ENCODE data around the gene RNF208.

RNF208 gene

DNA sequence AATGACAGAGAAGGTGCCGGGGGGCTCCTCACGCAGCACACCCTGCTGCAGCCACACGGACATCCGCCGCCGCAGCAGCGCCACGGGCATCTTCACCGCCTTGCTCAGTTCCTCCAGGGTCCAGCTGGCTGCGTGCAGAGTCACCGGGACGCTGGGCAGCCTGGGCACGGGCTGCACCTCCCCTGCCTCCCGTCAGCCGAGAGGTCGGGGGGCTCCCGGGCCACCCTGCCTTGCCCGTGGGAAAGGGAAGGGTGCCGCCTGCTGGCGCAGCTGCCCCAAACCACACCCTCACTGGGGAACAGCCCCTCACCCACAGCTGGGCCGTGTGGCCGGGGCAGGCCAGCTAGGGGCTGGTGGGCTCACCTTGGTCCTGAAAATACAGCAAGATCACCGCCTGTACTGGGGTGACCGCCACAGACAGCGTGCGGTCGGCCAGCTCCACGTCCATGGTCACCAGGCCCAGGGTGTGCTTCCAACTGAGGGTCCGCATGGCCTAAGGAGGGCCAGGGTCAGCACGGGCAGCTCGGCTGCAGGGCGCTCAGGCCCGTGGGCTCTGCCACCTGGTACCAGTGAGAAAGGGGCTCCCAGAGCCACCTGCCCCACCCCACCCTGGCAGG lies 46.6 kb downstream of the RNF208 start:
- DNase-seq (ENCODE audit: low spot score), result no peak

GRCh38 chr9:137174722-137175293 lies 47.2 kb downstream of the RNF208 start:
- no peak for DNase-seq (ENCODE audit: low spot score)

GRCh38 chr9:137173796-137174664 lies 48.0 kb downstream of the RNF208 start:
- no peak for DNase-seq (ENCODE audit: low spot score)

DNA sequence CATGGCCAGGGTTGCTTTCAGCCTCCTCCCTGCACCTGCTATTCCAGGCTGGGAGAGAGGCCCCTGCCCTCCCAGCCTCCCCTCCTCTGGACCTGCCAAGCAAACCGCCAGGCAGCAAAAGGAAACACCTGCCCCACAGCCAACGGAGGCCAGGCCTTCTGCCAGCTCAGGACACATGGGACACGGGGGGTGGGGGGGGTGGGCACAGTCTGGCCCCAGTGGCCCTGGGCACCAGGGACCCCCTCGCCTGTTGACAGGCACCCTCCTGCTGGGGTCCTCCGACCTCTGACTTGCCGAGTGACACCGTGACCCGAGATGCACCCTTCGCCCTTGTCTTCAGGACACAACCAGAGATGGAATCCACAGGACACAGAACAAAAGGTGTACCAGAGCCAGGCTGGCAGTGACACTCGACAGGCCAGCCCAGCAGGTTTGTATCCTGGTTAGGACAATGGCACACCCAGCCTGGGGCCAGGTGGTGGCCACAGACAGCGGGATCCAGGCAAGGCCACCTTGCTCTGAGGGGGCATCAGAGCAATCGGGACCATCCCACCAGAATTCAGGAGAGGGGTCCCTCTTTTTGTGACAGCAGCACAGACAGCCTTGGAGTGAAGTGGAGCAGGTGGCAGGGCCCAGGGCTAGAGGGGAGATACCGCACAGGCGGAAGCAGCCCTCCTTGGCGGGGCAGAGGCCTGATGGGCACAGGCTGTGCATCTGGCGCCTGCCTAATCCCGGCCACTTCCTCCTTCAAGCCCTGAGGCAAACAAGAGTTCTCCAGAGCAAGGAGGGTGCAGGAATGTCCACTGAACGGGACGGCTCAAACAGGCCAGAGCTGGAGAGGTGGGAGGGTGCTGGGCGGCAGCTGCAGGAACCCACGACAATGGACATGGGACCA lies 48.9 kb downstream of the RNF208 start:
- DNase-seq (ENCODE audit: low spot score), result no peak

DNA sequence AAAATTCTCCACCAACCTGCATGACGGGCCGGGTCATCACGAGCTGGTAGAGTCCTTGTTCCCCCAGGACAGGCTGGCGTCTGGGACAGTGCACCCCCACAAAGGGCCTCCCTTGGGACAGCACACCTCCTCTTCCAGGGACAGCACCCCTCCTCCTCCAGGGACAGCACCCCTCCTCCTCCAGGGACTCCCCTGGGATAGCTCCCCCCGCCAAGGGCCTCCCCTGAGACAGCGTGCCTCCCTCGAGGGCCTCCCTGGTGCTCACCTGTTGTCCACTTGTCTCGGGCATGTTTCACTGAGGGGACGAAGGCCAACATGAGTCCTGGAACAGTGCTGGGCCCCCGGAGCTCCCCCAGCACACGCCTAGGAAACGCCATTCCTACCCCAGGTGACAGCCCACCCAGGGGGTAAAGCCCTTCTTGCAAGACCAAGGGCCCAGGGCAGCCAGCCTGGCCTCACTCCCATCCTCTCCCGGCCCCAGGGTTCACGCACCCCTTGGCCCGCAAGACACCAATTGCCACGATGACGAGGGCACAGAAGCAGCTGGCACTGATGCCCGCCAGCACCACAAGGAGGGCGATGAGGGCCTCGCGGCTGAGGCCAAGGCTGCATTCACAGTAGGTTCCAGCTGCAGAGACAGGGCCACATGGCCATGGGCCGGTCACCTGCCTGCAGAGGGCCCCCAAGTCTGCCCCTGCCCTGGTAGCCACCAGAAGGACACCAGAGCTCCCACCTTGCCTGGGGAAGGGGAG lies 50.7 kb downstream of the RNF208 start:
- no peak for DNase-seq (ENCODE audit: low spot score)

DNA sequence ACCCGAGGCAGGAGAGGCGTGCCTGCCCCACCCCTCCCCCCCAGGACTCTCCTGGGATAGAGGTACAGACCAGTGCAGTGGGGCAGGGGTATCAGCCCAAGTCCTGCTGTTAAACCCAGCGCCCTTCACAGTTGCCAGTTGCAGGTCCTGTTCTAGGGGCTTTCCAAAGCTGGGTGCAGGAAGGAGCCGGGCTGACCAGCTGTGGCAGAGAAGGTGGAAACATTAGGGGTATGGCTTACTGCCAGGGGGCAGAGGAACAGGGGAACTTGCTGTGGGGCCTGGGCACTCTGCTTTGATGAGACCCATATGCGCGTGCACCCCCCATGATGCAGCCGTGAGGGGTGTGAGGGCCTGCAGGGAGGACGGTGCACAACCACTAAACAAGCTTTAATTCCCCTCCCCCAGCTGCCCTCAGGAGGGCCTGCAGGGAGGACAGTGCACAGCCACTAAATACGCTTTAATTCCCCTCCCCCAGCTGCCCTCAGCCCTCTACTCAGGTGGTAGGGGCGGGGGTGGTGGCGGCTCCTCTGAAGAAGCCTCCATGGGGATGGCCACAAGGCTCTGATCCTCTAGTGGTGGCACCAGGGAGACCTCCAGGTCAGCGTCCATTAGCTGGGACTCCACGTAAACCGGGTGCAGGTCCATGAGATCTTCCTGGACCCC lies 51.4 kb downstream of the RNF208 start:
- DNase-seq (ENCODE audit: low spot score), result no peak
